HepG2 (cell line): ENCODE measurements around the gene MAN1A1. TPM values are rescaled to one million over a fixed set of nuclear protein-coding genes. Genes with fewer than 3 reads are reported as not detected.

Source experiments
- BRCA1 ChIP-seq: sonication (generic); formaldehyde crosslinking; IDR thresholded peaks from 2 replicates; pipeline ENCODE4 v1.4.0; 2020; ENCODE audit warnings: missing genetic modification reagents
- EHMT2 ChIP-seq: fragments of 200-600 bp; sonication (generic); IDR thresholded peaks from 2 replicates; pipeline ENCODE4 v1.7.0; 2017; ENCODE audit warnings: antibody characterized with exemption, low read depth, low read length, borderline replicate concordance
- HNRNPLL ChIP-seq: fragments of 200-400 bp; formaldehyde crosslinking; IDR thresholded peaks from 2 replicates; pipeline ENCODE4 v1.6.1; 2017; ENCODE audit warnings: mild to moderate bottlenecking, low read depth, low read length; ENCODE audit not compliant: poor library complexity, severe bottlenecking
- KLF15 ChIP-seq: sonication (generic); formaldehyde crosslinking; IDR thresholded peaks from 2 replicates; pipeline ENCODE4 v1.8.1; 2023; ENCODE audit warnings: borderline replicate concordance, mild to moderate bottlenecking, inconsistent platforms, missing genetic modification reagents, mixed read lengths
- KLF16 ChIP-seq, 2 experiments: sonication (generic) in 1 of 2; formaldehyde crosslinking in 1 of 2; IDR thresholded peaks; 2 replicates each; pipeline versions ENCODE4 v1.6.1 to v1.8.0; 2016 to 2023; ENCODE audit warnings: missing genetic modification reagents in 2 of 2, missing compliant biosample characterization in 1 of 2
- MTA1 ChIP-seq: sonication (generic); formaldehyde crosslinking; IDR thresholded peaks from 2 replicates; pipeline ENCODE4 v1.4.0; 2020; ENCODE audit warnings: missing genetic modification reagents, mild to moderate bottlenecking, borderline replicate concordance
- NFYB ChIP-seq: sonication (generic); formaldehyde crosslinking; IDR thresholded peaks from 2 replicates; pipeline ENCODE4 v1.4.0; 2020; ENCODE audit warnings: missing genetic modification reagents
- PLSCR1 ChIP-seq: sonication (generic); formaldehyde crosslinking; IDR thresholded peaks from 2 replicates; pipeline ENCODE4 v1.5.0; 2020; ENCODE audit warnings: missing genetic modification reagents, mild to moderate bottlenecking, borderline replicate concordance
- RAD51 ChIP-seq: fragments of 450-650 bp; IDR thresholded peaks from 2 replicates; pipeline ENCODE4 v1.6.1; 2016; ENCODE audit warnings: borderline replicate concordance
- ZBTB1 ChIP-seq: sonication (generic); formaldehyde crosslinking; IDR thresholded peaks from 2 replicates; pipeline ENCODE4 v1.4.0; 2020; ENCODE audit warnings: missing genetic modification reagents, borderline replicate concordance
- ZBTB33 ChIP-seq: sonication (generic); formaldehyde crosslinking; IDR thresholded peaks from 2 replicates; pipeline ENCODE4 v1.4.0; 2020; ENCODE audit warnings: missing genetic modification reagents
- ZBTB8A ChIP-seq: sonication (generic); formaldehyde crosslinking; IDR thresholded peaks from 2 replicates; pipeline ENCODE4 v1.4.0; 2020; ENCODE audit warnings: mild to moderate bottlenecking, low read depth, missing genetic modification reagents, borderline replicate concordance
- ZFYVE20 ChIP-seq: sonication (generic); formaldehyde crosslinking; IDR thresholded peaks from 2 replicates; pipeline ENCODE4 v1.8.0; 2023; ENCODE audit warnings: low read depth, mild to moderate bottlenecking, moderate library complexity, missing genetic modification reagents, borderline replicate concordance
- ZHX1 ChIP-seq: sonication (generic); formaldehyde crosslinking; IDR thresholded peaks from 2 replicates; pipeline ENCODE4 v1.8.1; 2022; ENCODE audit warnings: low read depth, mild to moderate bottlenecking, missing genetic modification reagents
- ZNF260 ChIP-seq: sonication (generic); formaldehyde crosslinking; IDR thresholded peaks from 2 replicates; pipeline ENCODE4 v1.4.0; 2020; ENCODE audit warnings: missing genetic modification reagents, low read depth, mild to moderate bottlenecking, borderline replicate concordance
- ZNF362 ChIP-seq: sonication (generic); formaldehyde crosslinking; IDR thresholded peaks from 2 replicates; pipeline ENCODE4 v1.4.0; 2020; ENCODE audit warnings: missing genetic modification reagents, mild to moderate bottlenecking, borderline replicate concordance
- ZNF446 ChIP-seq: sonication (generic); formaldehyde crosslinking; IDR thresholded peaks from 2 replicates; pipeline ENCODE4 v1.5.0; 2020; ENCODE audit warnings: mild to moderate bottlenecking, missing genetic modification reagents
- ZNF614 ChIP-seq: IDR thresholded peaks from 2 replicates; pipeline ENCODE4 v1.6.1; 2018; ENCODE audit warnings: missing biosample characterization, missing genetic modification reagents, inconsistent platforms, borderline replicate concordance
- polyA plus RNA-seq, 8 experiments: library from polyadenylated mRNA; depleted of rRNA in 3 of 8; stranded (reverse) in 7 of 8; unstranded in 1 of 8; fragments of >200 nt; fragmentation: Illumina TruSeq in 4 of 8; extraction: Trizol in 4 of 8; gene quantifications; 2 replicates each; pipeline versions ENCODE4 v1.2.1 to v1.2.3, GENCODE V29; 2011 to 2016; ENCODE audit warnings: low read depth in 4 of 8, missing spikeins in 1 of 8, mixed read lengths in 1 of 8; ENCODE audit not compliant: insufficient read depth in 1 of 8
- total RNA-seq, 5 experiments: library from RNA; depleted of rRNA; stranded (reverse); fragments of >200 nt; fragmentation: Illumina TruSeq; extraction: Trizol; gene quantifications; 2 replicates each; pipeline ENCODE4 v1.2.3, GENCODE V29; 2016; ENCODE audit warnings: low read depth in 1 of 5

The MAN1A1 gene
- total and polyA plus RNA-seq, 2 of the 13 experiments (the other 11 are each of a cell fraction or from before 2014, with no cell fraction given): 156 to 236 TPM

- TF ChIP-seq ZNF362 (CRISPR knock-in tag): peak; percentile 61; the same call in 1 of the 2 replicates
- no peak for TF ChIP-seq ZNF260 (CRISPR knock-in tag)
- peak; percentile 83 for TF ChIP-seq NFYB
- TF ChIP-seq BRCA1 (CRISPR knock-in tag): no peak; the same call in 1 of the 2 replicates
- TF ChIP-seq MTA1 (CRISPR knock-in tag): peak; percentile 88; the same call in 1 of the 2 replicates
- no peak for TF ChIP-seq EHMT2
- TF ChIP-seq ZBTB8A (CRISPR knock-in tag): no peak
- TF ChIP-seq KLF16 (CRISPR knock-in tag; IDR thresholded peaks at IDR 0.05): peak; percentile 16 to 82; a peak in 3 of 4 replicates
- no peak for TF ChIP-seq PLSCR1 (CRISPR knock-in tag)
- no peak for TF ChIP-seq RAD51
- peak; percentile 62; the same call in 1 of the 2 replicates for TF ChIP-seq ZNF446
- peak; percentile 87 for TF ChIP-seq ZFYVE20 (CRISPR knock-in tag)
- peak; percentile 30 for TF ChIP-seq HNRNPLL
- TF ChIP-seq ZBTB1: peak; percentile 61; the same call in 1 of the 2 replicates
- peak; percentile 72; the same call in 1 of the 2 replicates for TF ChIP-seq ZHX1
- peak; percentile 62; the same call in 1 of the 2 replicates for TF ChIP-seq KLF15 (CRISPR knock-in tag)
- no peak for TF ChIP-seq ZBTB33 (CRISPR knock-in tag)
- TF ChIP-seq ZNF614 (CRISPR knock-in tag): peak; percentile 87; the same call in 1 of the 2 replicates
Observed at GRCh38 chr6:119349361-119350201, at the start of gene MAN1A1 (continued).
